Uterus (tissue), 2 donors: Measurements from ENCODE around the gene HIP1R.
"Not testable (repeated sequence)": the region's sequence is repeated elsewhere in the genome, so short reads cannot be mapped to it uniquely, and the experiment has no call there.

Source experiments
- CTCF ChIP-seq, 4 experiments: fragments of 200-600 bp in 2 of 4; fragments of 450-650 bp in 2 of 4; sonication (generic) in 2 of 4; IDR thresholded peaks; one replicate each; pipeline ENCODE4 v1.5.1; 2016 to 2019; ENCODE audit warnings: antibody characterized with exemption in 4 of 4, mild to moderate bottlenecking in 2 of 4, moderate library complexity in 1 of 4
- POLR2A ChIP-seq, 2 donors: fragments of 450-650 bp; IDR thresholded peaks; one replicate each; pipeline ENCODE4 v1.6.1; 2016; ENCODE audit warnings: antibody characterized with exemption in 2 of 2, mild to moderate bottlenecking in 1 of 2, moderate library complexity in 1 of 2

- TF ChIP-seq CTCF, POLR2A (IDR thresholded peaks at IDR 0.05): not testable (repeated sequence)
Observed at GRCh38 chr12:122804957-122805356, 30.3 kb upstream of the HIP1R start.
